HL-60 (cell line): Measurements from ENCODE around the gene GSTM2.

Experiments
- DNase-seq, 2 experiments: peaks; one replicate each; pipeline ENCODE4 v3.0.0-alpha.2; 2010 to 2020; ENCODE audit warnings: low read depth in 1 of 2, low spot score in 1 of 2
- H3K27ac ChIP-seq: fragments of 250-450 bp; sonication (Bioruptor Pico); replicated peaks from 2 replicates; pipeline ENCODE4 v1.5.1; 2020; ENCODE audit warnings: mild to moderate bottlenecking, moderate library complexity
- H3K27me3 ChIP-seq: fragments of 250-450 bp; sonication (Bioruptor Pico); 2 replicates; pipeline ENCODE4 v1.5.1; 2021; ENCODE audit warnings: mild to moderate bottlenecking, moderate library complexity; ENCODE audit not compliant: insufficient read depth, poor library complexity, severe bottlenecking
- H3K4me3 ChIP-seq: replicated peaks from 2 replicates; pipeline ENCODE4 v1.5.1; 2011; ENCODE audit warnings: mild to moderate bottlenecking, control low read depth, low read length; ENCODE audit not compliant: insufficient read depth
- CTCF ChIP-seq: IDR thresholded peaks from one replicate; pipeline ENCODE4 v1.5.1; 2011; ENCODE audit warnings: low read length, control low read depth, inconsistent platforms; ENCODE audit not compliant: insufficient read depth
- GABPA ChIP-seq: IDR thresholded peaks from 2 replicates; pipeline ENCODE4 v1.6.1; 2012; ENCODE audit warnings: low read depth
- POLR2AphosphoS5 ChIP-seq: IDR thresholded peaks from 2 replicates; pipeline ENCODE4 v1.6.1; 2012; ENCODE audit warnings: low read depth
- REST ChIP-seq: IDR thresholded peaks from 2 replicates; pipeline ENCODE4 v1.6.1; 2012; ENCODE audit warnings: low read depth; ENCODE audit not compliant: insufficient replicate concordance
- SPI1 ChIP-seq: IDR thresholded peaks from 2 replicates; pipeline ENCODE4 v1.6.1; 2012; ENCODE audit warnings: low read depth, mild to moderate bottlenecking, borderline replicate concordance

The GSTM2 gene

DNA sequence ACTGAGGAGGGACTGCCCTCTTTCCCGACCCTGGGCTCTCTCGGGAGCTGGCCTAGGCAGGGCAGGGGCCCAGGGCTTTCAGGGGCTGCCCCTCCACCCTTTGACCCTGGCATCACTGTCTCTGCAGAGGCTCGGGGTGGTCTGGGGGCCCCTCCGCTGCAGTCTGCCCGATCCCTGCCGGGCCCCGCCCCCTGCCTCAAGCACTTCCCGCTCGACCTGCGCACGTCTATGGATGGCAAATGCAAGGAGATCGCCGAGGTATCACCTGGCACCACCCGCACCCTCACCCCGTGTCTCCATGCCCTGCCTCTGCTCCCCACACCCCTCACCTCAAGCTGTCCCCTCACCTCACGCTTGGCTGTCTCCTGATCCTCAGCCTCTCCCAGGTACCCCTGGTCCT is 42.7 kb upstream of the GSTM2 start:
- no peak overlapping the region for H3K4me3 ChIP-seq
- no peak overlapping the region for H3K27ac ChIP-seq
- no peaks in the 10 kb centered on the region for H3K27me3 ChIP-seq
- TF ChIP-seq GABPA = no peak
- no peak for TF ChIP-seq POLR2AphosphoS5
- TF ChIP-seq REST = no peak
- TF ChIP-seq SPI1 = no peak
- TF ChIP-seq CTCF = no peak
- no peak for DNase-seq

GRCh38 chr1:109625601-109626560 is 42.0 kb upstream of the GSTM2 start:
- TF ChIP-seq POLR2AphosphoS5 (no peak), GABPA (no peak), CTCF (no peak), SPI1 (no peak), REST (no peak)
- no peak overlapping the region for H3K27ac ChIP-seq
- no peak overlapping the region for H3K4me3 ChIP-seq
- DNase-seq = no peak
- H3K27me3 ChIP-seq = no peaks in the 10 kb centered on the region

GRCh38 chr1:109626682-109627408 is 41.0 kb upstream of the GSTM2 start:
- no peak for TF ChIP-seq POLR2AphosphoS5
- TF ChIP-seq SPI1 = no peak
- TF ChIP-seq GABPA = no peak
- no peak for TF ChIP-seq REST
- no peak for TF ChIP-seq CTCF
- no peak for DNase-seq
- Histone ChIP-seq H3K4me3 (no peak overlapping the region), H3K27me3 (no peaks in the 10 kb centered on the region), H3K27ac (no peak overlapping the region)
